Stimulated activated naive CD8-positive, alpha-beta T cell treated with anti-CD3 and anti-CD28 coated beads, Interleukin-15, Interleukin-2, amounts not matched to agents 100 U/mL and 50 U/mL, for 24 hours (primary cell): ENCODE results near the gene NINL.
A peak's percentile ranks its signal among the peaks of the same experiment; 100 is the strongest.
"Not testable (repeated sequence)": the region's sequence is repeated elsewhere in the genome, so short reads cannot be mapped to it uniquely, and the experiment has no call there.

Source experiments
- ATAC-seq: fragments of 150-1000 bp; cut with Tn5 transposase; one replicate; pipeline ENCODE4 v1.10.0; 2021
- DNase-seq: peaks from one replicate; pipeline ENCODE4 v3.0.0; 2021

NINL gene

GRCh38 chr20:25584905-25585704 lies at the start of gene NINL:
TSS of gene NINL (minus strand) at chr20:25585531. CDS start at chr20:25526587, 58,944 bp downstream.
- ATAC-seq (peak; percentile 82), DNase-seq (peak; percentile 64)

GRCh38 chr20:25632940-25633790 lies 47.8 kb upstream of the NINL start:
- DNase-seq: no peak
- no peak for ATAC-seq

GRCh38 chr20:25630615-25631014 lies 45.3 kb upstream of the NINL start:
- ATAC-seq, DNase-seq: not testable (repeated sequence)

GRCh38 chr20:25629816-25630499 lies 44.6 kb upstream of the NINL start:
- ATAC-seq: peak; percentile 59

GRCh38 chr20:25626779-25627178 lies 41.4 kb upstream of the NINL start:
- DNase-seq: no peak
- ATAC-seq: no peak

More at GRCh38 chr20:25629816-25630499, 44.6 kb upstream of the NINL start:
- no peak for DNase-seq

GRCh38 chr20:25624500-25624939 lies 39.2 kb upstream of the NINL start:
- no peak for ATAC-seq
- no peak for DNase-seq

GRCh38 chr20:25623736-25624499 lies 38.6 kb upstream of the NINL start, which contains the start of gene NANP:
TSS of gene NANP (minus strand) at chr20:25624014. CDS start at chr20:25623948, 66 bp downstream.
- DNase-seq: peak; percentile 92
- ATAC-seq: peak; percentile 87

- ATAC-seq (peak; percentile 2), DNase-seq (peak; percentile 58)
These were observed 37.9 kb upstream of the NINL start for GRCh38 chr20:25623225-25623735.

GRCh38 chr20:25622450-25623224 lies 37.3 kb upstream of the NINL start:
- DNase-seq (no peak), ATAC-seq (no peak)

- no peak for DNase-seq
- no peak for ATAC-seq
These were observed 36.7 kb upstream of the NINL start for GRCh38 chr20:25622049-25622448.

GRCh38 chr20:25619514-25619913 lies 34.2 kb upstream of the NINL start:
- no peak for ATAC-seq
- no peak for DNase-seq

GRCh38 chr20:25608774-25609173 lies 23.4 kb upstream of the NINL start:
- DNase-seq (no peak), ATAC-seq (no peak)

GRCh38 chr20:25606094-25606695 lies 20.9 kb upstream of the NINL start:
- no peak for DNase-seq
- ATAC-seq: no peak

GRCh38 chr20:25605148-25605547 lies 19.8 kb upstream of the NINL start:
- ATAC-seq (no peak), DNase-seq (no peak)

GRCh38 chr20:25604611-25605010 lies 19.3 kb upstream of the NINL start:
- no peak for DNase-seq

GRCh38 chr20:25602914-25603309 lies 17.6 kb upstream of the NINL start:
- DNase-seq: not testable (repeated sequence)
- peak; percentile 79 for ATAC-seq

More at GRCh38 chr20:25604611-25605010, 19.3 kb upstream of the NINL start:
- no peak for ATAC-seq

- not testable (repeated sequence) for ATAC-seq, DNase-seq
These were observed 17.0 kb upstream of the NINL start for GRCh38 chr20:25602191-25602913.

GRCh38 chr20:25601659-25602058 lies 16.3 kb upstream of the NINL start:
- no peak for DNase-seq
- no peak for ATAC-seq

GRCh38 chr20:25600632-25601031 lies 15.3 kb upstream of the NINL start:
- DNase-seq (no peak), ATAC-seq (no peak)
